Esophagus squamous epithelium (tissue), 5 donors: Measurements from ENCODE around the gene ADAMTS8. TPM values are rescaled to one million over a fixed set of nuclear protein-coding genes. Genes with fewer than 3 reads are reported as not detected.
A peak's percentile ranks its signal among the peaks of the same experiment; 100 is the strongest.

Experiments
- DNase-seq: peaks from one replicate; lab custom pipeline; 2025; lab: John Stamatoyannopoulos, UW
- H3K27ac ChIP-seq, 4 donors: fragments of 200-600 bp; sonication (generic); one replicate each; pipeline ENCODE4 v1.5.1; 2016 to 2019; ENCODE audit warnings: mild to moderate bottlenecking in 1 of 4
- H3K27me3 ChIP-seq, 4 donors: fragments of 200-600 bp; sonication (generic); 1 replicate in 3 of 4; 2 replicates in 1 of 4; pipeline versions ENCODE4 v1.5.1 to v1.6.0; 2017 to 2021; ENCODE audit warnings: antibody characterized with exemption in 1 of 4
- H3K36me3 ChIP-seq, 3 donors: fragments of 200-600 bp; sonication (generic); one replicate each; pipeline ENCODE4 v1.5.1; 2016 to 2019
- H3K4me1 ChIP-seq, 3 donors: fragments of 200-600 bp; sonication (generic); one replicate each; pipeline ENCODE4 v1.5.1; 2017 to 2019
- H3K4me3 ChIP-seq, 4 donors: fragments of 200-600 bp; sonication (generic); 1 replicate in 3 of 4; 2 replicates in 1 of 4; pipeline ENCODE4 v1.5.1; 2016 to 2019; ENCODE audit warnings: mild to moderate bottlenecking in 2 of 4, moderate library complexity in 1 of 4
- H3K9me3 ChIP-seq, 3 donors: fragments of 200-600 bp; sonication (generic); one replicate each; pipeline ENCODE4 v1.5.1; 2016 to 2019
- CTCF ChIP-seq, 6 experiments: fragments of 450-650 bp in 4 of 6; fragments of 200-600 bp in 2 of 6; sonication (generic) in 2 of 6; IDR thresholded peaks; one replicate each; pipeline ENCODE4 v1.5.1; 2016 to 2019; ENCODE audit warnings: antibody characterized with exemption in 6 of 6, mild to moderate bottlenecking in 4 of 6, moderate library complexity in 4 of 6
- POLR2A ChIP-seq, 4 donors: fragments of 450-650 bp; IDR thresholded peaks; one replicate each; pipeline ENCODE4 v1.6.1; 2017; ENCODE audit warnings: antibody characterized with exemption in 4 of 4, mild to moderate bottlenecking in 4 of 4, moderate library complexity in 3 of 4
- WGBS, 2 donors: methylation state at CpG; one replicate each; pipeline ENCODE4 v1.1.5; 2018; 5-methylcytosine and 5-hydroxymethylcytosine counted together
- intact Hi-C: fragments of 100-400 bp; cut with DNase I; formaldehyde crosslinking; loops from one replicate; pipeline ENCODE4 v1.15.0; 2022
- total RNA-seq, 4 donors: library from RNA; depleted of rRNA; stranded (reverse); fragments of >200 nt; gene quantifications; one replicate each; pipeline ENCODE4 v1.1.0, GENCODE V29; 2016
- donor health status: DM: yes; HTN: yes; CAD: no.

The ADAMTS8 gene
- total RNA-seq, 4 donors from 2014 or later, result 0.83 to 8.8 (median 1.8) TPM

DNA sequence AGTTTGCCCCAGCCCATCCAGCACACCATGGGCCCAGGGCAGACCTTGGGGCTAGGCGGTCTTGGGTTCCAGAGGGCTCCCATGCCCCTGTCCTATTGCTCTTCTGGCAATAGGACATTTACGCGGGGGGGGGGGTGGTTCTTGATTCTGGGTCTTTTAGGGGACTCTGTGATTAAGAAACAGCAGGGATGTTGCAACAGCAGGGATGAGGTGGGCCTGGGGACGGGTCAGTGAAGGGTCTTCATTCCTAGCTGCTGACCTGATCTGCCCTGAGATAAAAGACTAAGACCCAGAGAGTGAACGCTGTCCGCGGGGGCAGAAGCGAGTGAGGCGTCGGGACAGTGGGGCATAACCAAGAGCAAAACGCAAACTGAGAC lies 19.6 kb upstream of the ADAMTS8 start:
- intact Hi-C loops, result loop anchor here (5.0 kb wide), 1 partner anchor 404 kb away; no protein-coding TSS in a partner anchor
- whole genome bisulfite sequencing, 2 donors, result 50% methylated on average over 1 of the region's 11 CpGs; no CpG with 5 or more reads in 1 of the 2 donors

GRCh38 chr11:130445788-130446187 lies 17.4 kb upstream of the ADAMTS8 start:
- no peak for DNase-seq
- intact Hi-C loops, result loop anchor here (5.0 kb wide), 1 partner anchor 407 kb away; no protein-coding TSS in a partner anchor
- Histone ChIP-seq H3K27me3 (peaks cover 0 to 30% (median 0%) of the 10 kb centered on the region in 4 donors), H3K36me3 (no peaks in the 10 kb centered on the region), H3K4me3 (no peak overlapping the region), H3K4me1 (peaks cover 11 to 30% (median 15%) of the 10 kb centered on the region in 3 donors), H3K9me3 (no peaks in the 10 kb centered on the region), H3K27ac (no peak overlapping the region)
- TF ChIP-seq CTCF (IDR thresholded peaks at IDR 0.05) (no peak), POLR2A (IDR thresholded peaks at IDR 0.05) (no peak)
- 84 to 88% methylated on average over 3 of the region's 3 CpGs for WGBS, 2 donors

More for the DNA sequence above, 19.6 kb upstream of the ADAMTS8 start:
- peak overlapping the region; percentile 32 to 85 (median 70) for H3K27ac ChIP-seq
- DNase-seq, result no peak
- H3K4me3 ChIP-seq, result peak overlapping the region; percentile 36 to 74 (median 55)
- H3K4me1 ChIP-seq, result peaks cover 11 to 39% (median 15%) of the 10 kb centered on the region in 3 donors
- no peak for TF ChIP-seq CTCF (IDR thresholded peaks at IDR 0.05)
- no peak for TF ChIP-seq POLR2A (IDR thresholded peaks at IDR 0.05)
- H3K9me3 ChIP-seq, result no peaks in the 10 kb centered on the region
- H3K27me3 ChIP-seq, result peaks cover 0 to 45% (median 0%) of the 10 kb centered on the region in 4 donors
- no peaks in the 10 kb centered on the region for H3K36me3 ChIP-seq

GRCh38 chr11:130442737-130443136 lies 14.3 kb upstream of the ADAMTS8 start:
- Histone ChIP-seq H3K4me3 (no peak overlapping the region), H3K27me3 (no peaks in the 10 kb centered on the region), H3K27ac (peak overlapping the region in 1 of 4 donors; percentile 44), H3K36me3 (no peaks in the 10 kb centered on the region), H3K4me1 (peaks cover 0 to 6% (median 6%) of the 10 kb centered on the region in 3 donors), H3K9me3 (no peaks in the 10 kb centered on the region)
- 58 to 70% methylated on average over 4 of the region's 4 CpGs for WGBS, 2 donors
- DNase-seq, result no peak
- no peak for TF ChIP-seq CTCF (IDR thresholded peaks at IDR 0.05)
- no peak for TF ChIP-seq POLR2A (IDR thresholded peaks at IDR 0.05)
- intact Hi-C loops, result no loop called here

- Histone ChIP-seq H3K4me1 (peaks cover 0 to 7% (median 6%) of the 10 kb centered on the region in 3 donors), H3K36me3 (no peaks in the 10 kb centered on the region), H3K27me3 (no peaks in the 10 kb centered on the region), H3K9me3 (no peaks in the 10 kb centered on the region), H3K27ac (no peak overlapping the region), H3K4me3 (no peak overlapping the region)
- TF ChIP-seq CTCF (IDR thresholded peaks at IDR 0.05) (no peak), POLR2A (IDR thresholded peaks at IDR 0.05) (no peak)
- DNase-seq, result no peak
- 89 to 97% methylated on average over 2 of the region's 2 CpGs for WGBS, 2 donors
- intact Hi-C loops, result no loop called here
These were observed 13.3 kb upstream of the ADAMTS8 start for GRCh38 chr11:130441719-130442118.

- peaks cover 0 to 19% (median 12%) of the 10 kb centered on the region in 3 donors for H3K4me1 ChIP-seq
- intact Hi-C loops, result loop anchor here (5.0 to 10.0 kb wide), 2 partner anchors 422 to 455 kb away; no protein-coding TSS in a partner anchor
- H3K27ac ChIP-seq, result no peak overlapping the region
- no peak for DNase-seq
- H3K27me3 ChIP-seq, result no peaks in the 10 kb centered on the region
- 74 to 83% methylated on average over 4 to 6 of the region's 6 CpGs for WGBS, 2 donors
- H3K36me3 ChIP-seq, result no peaks in the 10 kb centered on the region
- no peak overlapping the region for H3K4me3 ChIP-seq
- no peaks in the 10 kb centered on the region for H3K9me3 ChIP-seq
- TF ChIP-seq POLR2A (IDR thresholded peaks at IDR 0.05), result no peak
- TF ChIP-seq CTCF (IDR thresholded peaks at IDR 0.05), result no peak
These were observed 11.5 kb upstream of the ADAMTS8 start for GRCh38 chr11:130439876-130440275.
